ENCODE results near the gene SFT2D2.

SFT2D2 gene

DNA sequence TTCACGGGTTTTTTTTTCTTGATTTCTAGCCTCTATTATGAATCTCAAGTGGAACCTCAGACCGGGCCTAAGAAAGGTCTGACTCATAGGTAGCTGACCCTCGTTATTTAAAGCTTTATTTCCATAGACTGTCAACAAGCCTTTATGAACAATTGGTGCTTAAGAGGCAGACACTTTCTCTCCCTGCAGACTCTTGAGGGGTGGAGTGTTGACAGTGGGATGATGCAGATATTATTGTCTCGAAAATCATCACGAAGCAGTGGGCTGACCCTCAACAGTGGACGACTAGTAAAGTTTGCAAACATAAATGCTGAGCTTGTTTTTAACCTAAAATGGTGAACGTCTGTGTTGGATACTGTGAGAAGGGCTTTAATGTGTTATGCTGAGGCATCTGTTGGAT lies 1.8 kb downstream of the SFT2D2 start:
- H3K9ac ChIP-seq (ENCODE audit: low read length), result peak overlapping the region; percentile 95
- H3K27me3 ChIP-seq (ENCODE audit: control insufficient read depth in 1 of 2, insufficient read depth in 1 of 2, low read length in 2 of 2), result no peaks in the 10 kb centered on the region
- H3K27ac ChIP-seq (ENCODE audit: low read length, poor library complexity, severe bottlenecking), result peak overlapping the region; percentile 67
- peak overlapping the region; percentile 26 for H3K4me2 ChIP-seq (ENCODE audit: low read length, poor library complexity, severe bottlenecking)
- no peak overlapping the region for H3K23ac ChIP-seq (ENCODE audit: low read length in 2 of 2)
- H2AK5ac ChIP-seq (ENCODE audit: low read length, severe bottlenecking), result no peak overlapping the region
- no peak overlapping the region for H3K18ac ChIP-seq (ENCODE audit: low read depth in 1 of 2, low read length in 2 of 2)
- H2BK12ac ChIP-seq (ENCODE audit: low read length in 2 of 2), result no peak overlapping the region
- H3K4ac ChIP-seq (ENCODE audit: low read depth in 1 of 2, low read length in 2 of 2), result no peak overlapping the region
- H3K79me1 ChIP-seq (replicated peaks; ENCODE audit: low read length, poor library complexity, severe bottlenecking), result peaks cover 7% of the 10 kb centered on the region
- no peak overlapping the region for H4K8ac ChIP-seq (ENCODE audit: low read length)
- WGBS, result 43% methylated on average over 7 of the region's 7 CpGs
- H3K36me3 ChIP-seq (ENCODE audit: control insufficient read depth in 1 of 2, insufficient read depth in 2 of 2, low read depth in 1 of 2, low read length in 2 of 2), result peaks cover 11 to 28% of the 10 kb centered on the region in 2 experiments
- H3K4me3 ChIP-seq (ENCODE audit: insufficient read depth in 1 of 2, low read depth in 1 of 2, low read length in 2 of 2), result peak overlapping the region in 1 of 2 experiments; percentile 90
- peaks cover 24% of the 10 kb centered on the region for H3K4me1 ChIP-seq (ENCODE audit: control insufficient read depth, insufficient read depth, low read depth, low read length)
- H2AFZ ChIP-seq (ENCODE audit: low read depth, low read length), result no peak overlapping the region
- H3K14ac ChIP-seq (ENCODE audit: low read length in 2 of 2), result no peak overlapping the region
- DNase-seq, result peak; percentile 59
- peaks cover 7% of the 10 kb centered on the region for H3K9me3 ChIP-seq (ENCODE audit: control insufficient read depth, low read length)
- no peak overlapping the region for H4K91ac ChIP-seq (ENCODE audit: low read length)
- H2BK5ac ChIP-seq (ENCODE audit: low read depth, low read length, poor library complexity, severe bottlenecking), result no peak overlapping the region
- no peak overlapping the region for H2BK15ac ChIP-seq (ENCODE audit: low read depth, poor library complexity, severe bottlenecking)
- H2BK120ac ChIP-seq (ENCODE audit: low read depth, low read length), result no peak overlapping the region

DNA sequence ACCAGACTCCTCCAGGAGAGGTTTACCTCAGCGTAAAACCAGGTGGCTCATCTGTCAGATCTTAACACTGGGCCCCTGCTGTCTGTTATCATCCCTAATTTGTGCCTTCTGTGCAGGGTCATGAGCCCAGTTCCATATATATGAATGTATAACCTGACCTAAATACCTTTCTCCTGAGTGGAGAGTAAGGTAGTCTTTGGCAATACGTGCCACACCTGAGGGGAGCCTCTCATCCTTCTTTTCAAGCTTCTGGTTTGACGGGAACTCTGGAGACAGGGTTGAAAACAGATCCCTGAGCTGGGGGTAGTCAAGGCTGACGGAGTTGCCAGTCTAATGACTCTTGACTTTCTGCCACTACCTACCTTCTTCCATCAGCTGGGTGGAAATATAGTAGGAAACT lies 4.1 kb downstream of the SFT2D2 start:
- Histone ChIP-seq H2BK12ac (ENCODE audit: low read length in 2 of 2) (no peak overlapping the region), H3K4ac (ENCODE audit: low read depth in 1 of 2, low read length in 2 of 2) (no peak overlapping the region), H3K27me3 (ENCODE audit: control insufficient read depth in 1 of 2, insufficient read depth in 1 of 2, low read length in 2 of 2) (no peaks in the 10 kb centered on the region), H4K91ac (ENCODE audit: low read length) (no peak overlapping the region), H3K4me3 (ENCODE audit: insufficient read depth in 1 of 2, low read depth in 1 of 2, low read length in 2 of 2) (no peak overlapping the region), H2BK15ac (ENCODE audit: low read depth, poor library complexity, severe bottlenecking) (no peak overlapping the region), H3K14ac (ENCODE audit: low read length in 2 of 2) (no peak overlapping the region), H3K79me1 (replicated peaks; ENCODE audit: low read length, poor library complexity, severe bottlenecking) (peaks cover 20% of the 10 kb centered on the region), H3K23ac (ENCODE audit: low read length in 2 of 2) (no peak overlapping the region), H2BK5ac (ENCODE audit: low read depth, low read length, poor library complexity, severe bottlenecking) (no peak overlapping the region), H3K18ac (ENCODE audit: low read depth in 1 of 2, low read length in 2 of 2) (no peak overlapping the region), H3K4me1 (ENCODE audit: control insufficient read depth, insufficient read depth, low read depth, low read length) (peaks cover 24% of the 10 kb centered on the region), H3K27ac (ENCODE audit: low read length, poor library complexity, severe bottlenecking) (peak overlapping the region; percentile 94), H2AK5ac (ENCODE audit: low read length, severe bottlenecking) (peak overlapping the region; percentile 11), H2BK120ac (ENCODE audit: low read depth, low read length) (no peak overlapping the region), H3K4me2 (ENCODE audit: low read length, poor library complexity, severe bottlenecking) (no peak overlapping the region), H3K9ac (ENCODE audit: low read length) (no peak overlapping the region), H3K36me3 (ENCODE audit: control insufficient read depth in 1 of 2, insufficient read depth in 2 of 2, low read depth in 1 of 2, low read length in 2 of 2) (peaks cover 19 to 48% of the 10 kb centered on the region in 2 experiments), H4K8ac (ENCODE audit: low read length) (no peak overlapping the region), H3K9me3 (ENCODE audit: control insufficient read depth, low read length) (no peaks in the 10 kb centered on the region), H2AFZ (ENCODE audit: low read depth, low read length) (no peak overlapping the region)
- no peak for DNase-seq
- WGBS, result 100% methylated on average over 4 of the region's 4 CpGs

DNA sequence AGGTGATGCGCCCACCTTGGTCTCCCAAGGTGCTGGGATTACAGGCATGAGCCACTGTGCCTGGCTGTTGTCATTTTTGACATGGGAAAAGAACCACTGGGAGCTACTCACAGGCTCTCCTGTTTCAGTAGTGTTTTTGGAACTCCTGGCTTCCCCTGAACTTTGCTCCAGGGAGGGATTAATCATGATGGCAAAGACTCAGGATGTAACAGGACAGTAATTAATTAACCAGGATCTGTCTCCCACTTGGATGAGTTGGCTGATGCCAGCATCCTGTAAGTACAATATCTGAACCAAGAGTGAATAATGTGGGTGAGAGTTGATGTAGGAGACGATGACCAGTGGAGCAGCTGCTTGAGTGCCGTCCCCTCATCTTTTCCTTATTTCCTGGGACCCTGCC lies 4.9 kb downstream of the SFT2D2 start:
- Histone ChIP-seq H3K4ac (ENCODE audit: low read depth in 1 of 2, low read length in 2 of 2) (no peak overlapping the region), H2AK5ac (ENCODE audit: low read length, severe bottlenecking) (no peak overlapping the region), H3K23ac (ENCODE audit: low read length in 2 of 2) (no peak overlapping the region), H2BK12ac (ENCODE audit: low read length in 2 of 2) (no peak overlapping the region), H3K4me2 (ENCODE audit: low read length, poor library complexity, severe bottlenecking) (no peak overlapping the region), H3K27me3 (ENCODE audit: control insufficient read depth in 1 of 2, insufficient read depth in 1 of 2, low read length in 2 of 2) (no peaks in the 10 kb centered on the region), H2BK5ac (ENCODE audit: low read depth, low read length, poor library complexity, severe bottlenecking) (no peak overlapping the region), H3K79me1 (replicated peaks; ENCODE audit: low read length, poor library complexity, severe bottlenecking) (peaks cover 23% of the 10 kb centered on the region), H2BK120ac (ENCODE audit: low read depth, low read length) (no peak overlapping the region), H3K18ac (ENCODE audit: low read depth in 1 of 2, low read length in 2 of 2) (no peak overlapping the region), H3K14ac (ENCODE audit: low read length in 2 of 2) (no peak overlapping the region), H3K9me3 (ENCODE audit: control insufficient read depth, low read length) (no peaks in the 10 kb centered on the region), H3K4me1 (ENCODE audit: control insufficient read depth, insufficient read depth, low read depth, low read length) (peaks cover 22% of the 10 kb centered on the region), H3K9ac (ENCODE audit: low read length) (no peak overlapping the region), H2AFZ (ENCODE audit: low read depth, low read length) (no peak overlapping the region), H3K4me3 (ENCODE audit: insufficient read depth in 1 of 2, low read depth in 1 of 2, low read length in 2 of 2) (no peak overlapping the region), H3K27ac (ENCODE audit: low read length, poor library complexity, severe bottlenecking) (peak overlapping the region; percentile 11), H4K91ac (ENCODE audit: low read length) (no peak overlapping the region), H3K36me3 (ENCODE audit: control insufficient read depth in 1 of 2, insufficient read depth in 2 of 2, low read depth in 1 of 2, low read length in 2 of 2) (peaks cover 19 to 57% of the 10 kb centered on the region in 2 experiments), H2BK15ac (ENCODE audit: low read depth, poor library complexity, severe bottlenecking) (no peak overlapping the region), H4K8ac (ENCODE audit: low read length) (no peak overlapping the region)
- no peak for DNase-seq
- WGBS, result 98% methylated on average over 3 of the region's 3 CpGs

GRCh38 chr1:168234846-168235547 lies 9.2 kb downstream of the SFT2D2 start:
- Histone ChIP-seq H3K36me3 (ENCODE audit: control insufficient read depth in 1 of 2, insufficient read depth in 2 of 2, low read depth in 1 of 2, low read length in 2 of 2) (peaks cover 30 to 92% of the 10 kb centered on the region in 2 experiments), H3K23ac (ENCODE audit: low read length in 2 of 2) (no peak overlapping the region), H4K91ac (ENCODE audit: low read length) (no peak overlapping the region), H3K4me3 (ENCODE audit: insufficient read depth in 1 of 2, low read depth in 1 of 2, low read length in 2 of 2) (no peak overlapping the region), H2BK5ac (ENCODE audit: low read depth, low read length, poor library complexity, severe bottlenecking) (no peak overlapping the region), H2BK12ac (ENCODE audit: low read length in 2 of 2) (no peak overlapping the region), H3K4ac (ENCODE audit: low read depth in 1 of 2, low read length in 2 of 2) (no peak overlapping the region), H3K4me1 (ENCODE audit: control insufficient read depth, insufficient read depth, low read depth, low read length) (peaks cover 15% of the 10 kb centered on the region), H3K27me3 (ENCODE audit: control insufficient read depth in 1 of 2, insufficient read depth in 1 of 2, low read length in 2 of 2) (no peaks in the 10 kb centered on the region), H3K79me1 (replicated peaks; ENCODE audit: low read length, poor library complexity, severe bottlenecking) (peaks cover 31% of the 10 kb centered on the region), H3K9ac (ENCODE audit: low read length) (no peak overlapping the region), H4K8ac (ENCODE audit: low read length) (no peak overlapping the region), H2BK15ac (ENCODE audit: low read depth, poor library complexity, severe bottlenecking) (no peak overlapping the region), H2BK120ac (ENCODE audit: low read depth, low read length) (no peak overlapping the region), H3K14ac (ENCODE audit: low read length in 2 of 2) (no peak overlapping the region), H3K9me3 (ENCODE audit: control insufficient read depth, low read length) (no peaks in the 10 kb centered on the region), H2AFZ (ENCODE audit: low read depth, low read length) (no peak overlapping the region), H3K4me2 (ENCODE audit: low read length, poor library complexity, severe bottlenecking) (no peak overlapping the region), H3K18ac (ENCODE audit: low read depth in 1 of 2, low read length in 2 of 2) (no peak overlapping the region), H2AK5ac (ENCODE audit: low read length, severe bottlenecking) (no peak overlapping the region), H3K27ac (ENCODE audit: low read length, poor library complexity, severe bottlenecking) (no peak overlapping the region)
- DNase-seq, result peak; percentile 49
- 96% methylated on average over 6 of the region's 8 CpGs for WGBS

All from mesenchymal stem cell (in vitro differentiated cells and primary cell).